NOMO-1 treated with DMSO at 0.1 percent for 48 hours (cell line): Measurements from ENCODE around the gene MDN1.
A peak's percentile ranks its signal among the peaks of the same experiment; 100 is the strongest.
"Not testable (repeated sequence)": the region's sequence is repeated elsewhere in the genome, so short reads cannot be mapped to it uniquely, and the experiment has no call there.

Experiments
- DNase-seq: peaks from one replicate; lab custom pipeline; 2025; ENCODE audit not compliant: unreplicated experiment; lab: John Stamatoyannopoulos, UW

Gene MDN1

GRCh38 chr6:89817481-89817880 is 2.1 kb downstream of the MDN1 start:
- DNase-seq = no peak

- not testable (repeated sequence) for DNase-seq
Measured at GRCh38 chr6:89813422-89813821, 6.2 kb downstream of the MDN1 start.

GRCh38 chr6:89807581-89807980 is 12.0 kb downstream of the MDN1 start:
- no peak for DNase-seq

- DNase-seq = no peak
Measured at GRCh38 chr6:89805814-89806371, 13.7 kb downstream of the MDN1 start.

GRCh38 chr6:89803271-89803670 is 16.3 kb downstream of the MDN1 start:
- DNase-seq = no peak

GRCh38 chr6:89799756-89800155 is 19.8 kb downstream of the MDN1 start:
- no peak for DNase-seq

GRCh38 chr6:89799096-89799495 is 20.5 kb downstream of the MDN1 start:
- no peak for DNase-seq

- DNase-seq = no peak
Measured at GRCh38 chr6:89797317-89797716, 22.3 kb downstream of the MDN1 start.

GRCh38 chr6:89794324-89794723 is 25.3 kb downstream of the MDN1 start:
- DNase-seq = peak; percentile 34

- DNase-seq = no peak
Measured at GRCh38 chr6:89793586-89793985, 26.0 kb downstream of the MDN1 start.

GRCh38 chr6:89792881-89793280 is 26.7 kb downstream of the MDN1 start:
- DNase-seq = peak; percentile 69

GRCh38 chr6:89790403-89790802 is 29.2 kb downstream of the MDN1 start:
- no peak for DNase-seq

- DNase-seq = no peak
Measured at GRCh38 chr6:89789980-89790379, 29.6 kb downstream of the MDN1 start.

- no peak for DNase-seq
Measured at GRCh38 chr6:89787660-89788328, 31.8 kb downstream of the MDN1 start.

GRCh38 chr6:89786970-89787369 is 32.6 kb downstream of the MDN1 start:
- DNase-seq = no peak

- no peak for DNase-seq
Measured at GRCh38 chr6:89784838-89785237, 34.8 kb downstream of the MDN1 start.

GRCh38 chr6:89783293-89783692 is 36.3 kb downstream of the MDN1 start:
- not testable (repeated sequence) for DNase-seq

GRCh38 chr6:89782222-89782621 is 37.4 kb downstream of the MDN1 start:
- DNase-seq = no peak

- no peak for DNase-seq
Measured at GRCh38 chr6:89781070-89782034, 38.2 kb downstream of the MDN1 start.

- no peak for DNase-seq
Measured at GRCh38 chr6:89777455-89777854, 42.1 kb downstream of the MDN1 start.

- DNase-seq = no peak
Measured at GRCh38 chr6:89776583-89777233, 42.9 kb downstream of the MDN1 start.
